ENCODE measurements around the gene PCSK6. TPM values are rescaled to one million over a fixed set of nuclear protein-coding genes. Genes with fewer than 3 reads are reported as not detected.
"Not testable (repeated sequence)": the region's sequence is repeated elsewhere in the genome, so short reads cannot be mapped to it uniquely, and the experiment has no call there.

PCSK6 gene
- total RNA-seq, 2 experiments from 2014 or later = 0.57 TPM; not detected in 1

- no peak overlapping the region for H2AFZ ChIP-seq (ENCODE audit: low read length)
- intact Hi-C loops (cut with micrococcal nuclease; ENCODE audit: unreplicated experiment) = no loop called here
- no peak for TF ChIP-seq CTCF (conservative IDR thresholded peaks at IDR 0.05; ENCODE audit: low read length)
- TF ChIP-seq EZH2phosphoT487 (IDR thresholded peaks at IDR 0.05; ENCODE audit: borderline replicate concordance, low read depth, low read length) = no peak
- H3K9me2 ChIP-seq (ENCODE audit: insufficient read depth, low read length) = no peaks in the 10 kb centered on the region
- BruUV-seq (replicated peaks) = no TSS peak
- ChIA-PET CTCF (ENCODE audit: unreplicated experiment) (no interaction called here), POLR2A (no interaction called here)
- no peaks in the 10 kb centered on the region for H3K79me2 ChIP-seq (ENCODE audit: insufficient read depth, low read depth, low read length)
- no peak overlapping the region for H3K4me3 ChIP-seq (ENCODE audit: low read depth, low read length, poor library complexity, severe bottlenecking)
- DNase-seq (ENCODE audit: low spot score) = no peak
- H3K36me3 ChIP-seq (ENCODE audit: insufficient read depth, low read length) = no peaks in the 10 kb centered on the region
- no peaks in the 10 kb centered on the region for H3K4me1 ChIP-seq (ENCODE audit: insufficient read depth, low read length, poor library complexity, severe bottlenecking)
- H3K4me2 ChIP-seq (ENCODE audit: low read length) = no peak overlapping the region
- no peaks in the 10 kb centered on the region for H3K9me3 ChIP-seq (ENCODE audit: low read length)
- no peaks in the 10 kb centered on the region for H4K20me1 ChIP-seq (ENCODE audit: insufficient read depth, low read length)
- no peak overlapping the region for H3K27ac ChIP-seq (ENCODE audit: low read depth, low read length, poor library complexity, severe bottlenecking)
These were observed 69.3 kb downstream of the PCSK6 start for GRCh38 chr15:101420232-101420631.

GRCh38 chr15:101416475-101416874 is 73.0 kb downstream of the PCSK6 start:
- H3K4me1 ChIP-seq (ENCODE audit: insufficient read depth, low read length, poor library complexity, severe bottlenecking); H4K20me1 ChIP-seq (ENCODE audit: insufficient read depth, low read length); CTCF ChIA-PET (ENCODE audit: unreplicated experiment); H3K4me3 ChIP-seq (ENCODE audit: low read depth, low read length, poor library complexity, severe bottlenecking); H2AFZ ChIP-seq (ENCODE audit: low read length); BruUV-seq (replicated peaks); H3K79me2 ChIP-seq (ENCODE audit: insufficient read depth, low read depth, low read length); H3K9me2 ChIP-seq (ENCODE audit: insufficient read depth, low read length); DNase-seq (ENCODE audit: low spot score); H3K27ac ChIP-seq (ENCODE audit: low read depth, low read length, poor library complexity, severe bottlenecking); intact Hi-C loops (cut with micrococcal nuclease; ENCODE audit: unreplicated experiment); H3K4me2 ChIP-seq (ENCODE audit: low read length); H3K36me3 ChIP-seq (ENCODE audit: insufficient read depth, low read length); H3K9me3 ChIP-seq (ENCODE audit: low read length); POLR2A ChIA-PET: not testable (repeated sequence)

- no peak for TF ChIP-seq EZH2phosphoT487 (IDR thresholded peaks at IDR 0.05; ENCODE audit: borderline replicate concordance, low read depth, low read length)
- no peak for TF ChIP-seq CTCF (conservative IDR thresholded peaks at IDR 0.05; ENCODE audit: low read length)
- H3K36me3 ChIP-seq (ENCODE audit: insufficient read depth, low read length) = no peaks in the 10 kb centered on the region
- BruUV-seq (replicated peaks) = no TSS peak
- no peaks in the 10 kb centered on the region for H3K9me3 ChIP-seq (ENCODE audit: low read length)
- POLR2A ChIA-PET = interaction anchor here (0.6 kb wide), 1 partner anchor 107 kb away, joined by 3 read pairs; no protein-coding TSS in a partner anchor
- H3K9me2 ChIP-seq (ENCODE audit: insufficient read depth, low read length) = no peaks in the 10 kb centered on the region
- CTCF ChIA-PET (ENCODE audit: unreplicated experiment) = no interaction called here
- H3K4me3 ChIP-seq (ENCODE audit: low read depth, low read length, poor library complexity, severe bottlenecking) = no peak overlapping the region
- intact Hi-C loops (cut with micrococcal nuclease; ENCODE audit: unreplicated experiment) = no loop called here
- H3K4me1 ChIP-seq (ENCODE audit: insufficient read depth, low read length, poor library complexity, severe bottlenecking) = no peaks in the 10 kb centered on the region
- no peak overlapping the region for H3K4me2 ChIP-seq (ENCODE audit: low read length)
- H3K79me2 ChIP-seq (ENCODE audit: insufficient read depth, low read depth, low read length) = no peaks in the 10 kb centered on the region
- no peaks in the 10 kb centered on the region for H4K20me1 ChIP-seq (ENCODE audit: insufficient read depth, low read length)
- no peak overlapping the region for H2AFZ ChIP-seq (ENCODE audit: low read length)
- no peak overlapping the region for H3K27ac ChIP-seq (ENCODE audit: low read depth, low read length, poor library complexity, severe bottlenecking)
- no peak for DNase-seq (ENCODE audit: low spot score)
These were observed 76.3 kb downstream of the PCSK6 start for GRCh38 chr15:101413239-101413638.
